ENCODE measurements around the gene ANXA3.
"Not testable (repeated sequence)": the region's sequence is repeated elsewhere in the genome, so short reads cannot be mapped to it uniquely, and the experiment has no call there.

ANXA3 gene, protein sequence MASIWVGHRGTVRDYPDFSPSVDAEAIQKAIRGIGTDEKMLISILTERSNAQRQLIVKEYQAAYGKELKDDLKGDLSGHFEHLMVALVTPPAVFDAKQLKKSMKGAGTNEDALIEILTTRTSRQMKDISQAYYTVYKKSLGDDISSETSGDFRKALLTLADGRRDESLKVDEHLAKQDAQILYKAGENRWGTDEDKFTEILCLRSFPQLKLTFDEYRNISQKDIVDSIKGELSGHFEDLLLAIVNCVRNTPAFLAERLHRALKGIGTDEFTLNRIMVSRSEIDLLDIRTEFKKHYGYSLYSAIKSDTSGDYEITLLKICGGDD

DNA sequence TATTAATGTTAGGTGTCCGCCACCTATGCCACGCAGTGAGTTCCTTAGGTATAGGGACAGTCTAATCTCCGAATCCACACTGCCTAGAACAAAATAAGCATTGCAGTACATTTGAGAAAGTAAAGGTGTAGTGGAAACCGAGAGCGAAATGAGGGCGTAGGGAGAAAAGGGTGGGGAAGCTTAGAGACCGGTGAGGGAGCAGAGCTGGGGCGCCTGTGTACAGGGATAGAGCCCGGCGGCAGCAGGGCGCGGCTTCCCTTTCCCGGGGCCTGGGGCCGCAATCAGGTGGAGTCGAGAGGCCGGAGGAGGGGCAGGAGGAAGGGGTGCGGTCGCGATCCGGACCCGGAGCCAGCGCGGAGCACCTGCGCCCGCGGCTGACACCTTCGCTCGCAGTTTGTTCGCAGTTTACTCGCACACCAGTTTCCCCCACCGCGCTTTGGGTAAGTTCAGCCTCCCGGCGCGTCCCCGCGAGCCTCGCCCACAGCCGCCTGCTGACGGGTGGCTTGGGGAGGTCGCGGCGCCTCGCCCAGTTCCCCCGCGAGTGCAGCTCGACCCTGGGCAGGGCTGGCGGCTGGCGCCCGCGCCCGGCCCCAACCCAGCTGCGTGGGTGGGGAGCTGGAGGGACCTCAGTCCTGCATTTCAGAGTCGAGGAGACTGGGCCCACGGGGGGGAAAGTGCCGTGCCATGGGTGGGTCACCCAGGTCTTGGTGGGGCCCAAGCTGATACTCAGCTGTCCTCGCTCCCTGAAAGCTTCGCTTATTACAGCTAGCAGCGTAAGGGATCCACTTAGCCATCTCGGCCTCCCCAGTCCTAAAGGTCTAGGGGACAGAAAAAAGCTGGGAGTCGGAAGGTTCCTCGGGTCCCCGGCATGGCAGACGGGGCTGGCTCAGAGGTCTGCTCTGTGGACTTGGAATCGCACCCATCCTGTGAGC is at the start of gene ANXA3:
Gene ANXA3 (plus strand): TSS at position 351 of the 932 bp plus-strand sequence. CDS start 2,704 bp downstream, outside the sequence.
- no peak for DNase-seq

DNA sequence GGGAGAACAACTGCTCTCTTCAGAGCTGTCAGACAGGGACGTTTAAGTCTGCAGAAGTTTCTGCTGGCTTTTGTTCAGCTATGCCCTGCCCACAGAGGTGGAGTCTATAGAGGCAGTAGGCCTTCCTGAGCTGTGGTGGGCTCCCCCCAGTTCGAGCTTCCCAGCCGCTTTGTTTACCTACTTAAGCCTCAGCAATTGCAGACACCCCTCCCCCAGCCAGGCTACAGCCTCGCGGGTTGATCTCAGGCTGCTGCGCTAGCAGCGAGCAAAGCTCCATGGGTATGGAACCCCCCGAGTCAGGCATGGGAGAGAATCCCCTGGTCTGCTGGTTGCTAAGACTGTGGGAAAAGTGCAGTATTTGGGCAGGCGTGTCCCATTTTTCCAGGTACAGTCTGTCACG is 45.3 kb upstream of the ANXA3 start:
- not testable (repeated sequence) for DNase-seq

DNA sequence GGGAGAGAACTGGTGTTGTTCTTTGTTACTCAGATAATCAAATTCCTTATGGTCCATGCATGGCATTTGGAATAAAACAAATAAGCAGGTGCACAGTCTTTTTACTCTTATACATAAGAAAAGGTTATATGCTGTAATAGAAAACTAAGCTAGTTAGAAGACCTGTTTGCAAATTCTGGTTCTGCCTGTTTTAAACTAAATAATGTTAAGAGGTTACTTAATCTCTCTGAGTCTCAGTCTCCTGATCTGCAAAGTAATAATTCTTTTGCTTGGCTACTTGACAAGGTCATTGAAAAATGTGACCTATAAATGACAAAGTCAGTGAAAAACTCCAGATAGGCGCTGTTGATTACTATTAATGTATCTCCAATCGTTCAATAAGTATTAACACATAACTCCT is 42.5 kb upstream of the ANXA3 start:
- DNase-seq = no peak

DNA sequence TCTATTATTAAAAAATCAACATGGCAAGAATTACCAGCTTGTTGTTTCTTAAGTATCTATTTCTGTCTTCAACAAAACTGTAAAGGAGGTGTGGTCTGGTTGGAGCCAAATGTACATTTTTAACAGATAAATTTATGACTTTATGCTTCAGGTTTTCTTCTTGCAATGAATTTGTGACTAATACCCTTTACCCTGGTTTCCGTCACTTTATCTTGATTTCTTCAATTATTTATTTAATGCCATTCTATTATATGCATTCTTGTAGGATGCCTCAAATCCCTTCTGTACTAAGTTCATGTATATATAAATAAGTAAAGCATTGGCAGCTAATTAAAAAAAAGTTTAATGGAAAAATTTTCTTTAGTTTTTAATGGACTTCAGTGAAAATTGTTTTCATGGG is 41.5 kb upstream of the ANXA3 start:
- no peak for DNase-seq

DNA sequence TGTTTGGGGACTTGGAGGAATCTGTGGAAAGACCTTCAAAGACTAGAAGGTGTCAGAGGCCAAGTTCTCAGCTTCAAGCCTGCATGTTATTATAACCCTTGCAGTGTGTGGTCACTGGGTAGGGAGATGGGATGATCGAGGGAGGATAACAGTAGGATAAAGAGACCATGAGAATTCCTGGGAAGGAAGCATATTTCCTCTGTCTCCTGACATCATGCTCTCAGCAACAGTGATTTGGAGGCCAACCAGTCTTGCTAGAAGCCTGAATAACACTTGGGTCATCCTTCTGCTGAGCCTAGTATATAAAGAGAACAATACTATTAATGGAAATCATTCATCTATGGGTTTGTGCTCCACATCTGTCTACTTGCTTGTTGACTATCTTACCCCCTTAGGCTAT is 40.9 kb upstream of the ANXA3 start:
- no peak for DNase-seq

DNA sequence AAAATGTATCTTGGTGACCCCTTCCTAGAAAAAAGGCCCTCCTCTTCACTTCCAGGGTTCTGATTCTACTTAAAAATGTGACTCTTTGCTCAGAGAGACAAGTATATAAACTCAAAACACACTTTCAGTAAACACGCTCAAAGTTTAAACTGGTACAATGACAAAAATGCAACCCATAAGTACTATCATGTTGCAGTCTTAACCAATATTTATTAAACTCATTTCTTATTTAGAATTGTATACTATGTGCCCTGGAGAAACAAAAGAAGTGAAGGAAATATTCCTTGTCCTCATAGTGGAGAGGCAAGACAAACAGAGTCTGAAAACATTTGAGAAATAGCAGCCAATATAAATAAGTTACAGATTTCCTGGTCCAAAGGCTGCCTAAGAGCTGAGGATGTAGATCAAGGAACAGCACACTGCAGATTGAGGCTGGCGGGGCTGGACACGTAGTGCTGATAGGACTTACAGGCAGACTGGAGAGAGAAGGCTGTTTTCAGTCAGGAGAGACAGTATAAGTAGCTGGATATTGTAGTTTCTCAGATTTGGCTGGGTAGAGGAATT is 39.1 kb upstream of the ANXA3 start:
- no peak for DNase-seq

DNA sequence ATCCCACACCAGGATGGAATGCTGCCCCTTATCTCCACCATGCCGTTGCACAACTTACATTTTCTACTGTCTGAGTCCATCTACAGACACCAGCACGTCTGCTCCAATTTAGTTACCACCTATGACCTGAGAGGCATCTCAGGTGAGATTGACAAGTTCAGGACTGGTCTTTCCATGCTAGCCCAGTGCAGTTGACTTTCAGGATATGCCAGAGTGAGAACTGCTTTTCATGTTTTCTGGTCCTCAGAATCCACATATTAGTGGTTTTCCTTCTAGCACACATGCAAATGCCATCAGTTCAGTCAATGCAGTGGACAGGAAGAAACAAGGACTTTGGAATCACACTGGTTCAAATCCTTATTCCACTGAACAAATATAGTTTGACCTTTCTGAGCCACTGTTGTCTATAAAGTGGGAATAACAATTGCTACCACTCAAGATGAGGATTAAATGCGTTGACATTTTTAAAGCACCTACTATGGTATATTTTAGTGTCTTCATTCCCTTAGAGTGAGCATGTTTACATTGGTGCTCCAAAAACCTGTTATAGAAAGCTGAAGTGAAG is 38.1 kb upstream of the ANXA3 start:
- no peak for DNase-seq

DNA sequence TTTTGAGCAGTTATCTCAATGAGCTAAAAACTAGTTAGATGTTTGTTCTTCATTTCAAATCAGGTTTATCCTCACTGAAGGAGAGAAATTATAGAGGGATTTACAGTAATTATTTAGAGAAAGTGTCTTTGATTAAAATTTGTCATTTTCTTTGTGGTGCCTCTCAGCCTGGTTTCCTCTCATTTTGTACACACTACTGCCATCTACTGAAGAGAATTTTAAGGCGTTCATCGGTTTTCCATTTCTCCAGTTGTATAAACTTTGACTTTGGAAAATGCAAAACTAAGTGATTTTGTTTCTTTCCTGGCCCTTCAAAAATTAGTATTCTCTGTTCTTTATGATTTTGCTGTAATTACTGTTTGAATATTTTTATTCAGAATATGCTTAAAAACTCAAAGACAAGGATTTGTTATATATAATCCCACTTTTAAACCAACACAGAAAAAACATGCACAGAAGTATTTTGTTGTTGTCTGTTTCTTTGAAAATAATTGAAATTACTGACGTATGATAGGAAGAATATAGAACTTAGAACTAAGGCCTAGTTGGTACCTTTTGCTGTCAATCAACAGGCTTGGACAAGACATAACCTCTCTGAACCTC is 34.4 kb upstream of the ANXA3 start:
- peak; percentile 56 for DNase-seq

DNA sequence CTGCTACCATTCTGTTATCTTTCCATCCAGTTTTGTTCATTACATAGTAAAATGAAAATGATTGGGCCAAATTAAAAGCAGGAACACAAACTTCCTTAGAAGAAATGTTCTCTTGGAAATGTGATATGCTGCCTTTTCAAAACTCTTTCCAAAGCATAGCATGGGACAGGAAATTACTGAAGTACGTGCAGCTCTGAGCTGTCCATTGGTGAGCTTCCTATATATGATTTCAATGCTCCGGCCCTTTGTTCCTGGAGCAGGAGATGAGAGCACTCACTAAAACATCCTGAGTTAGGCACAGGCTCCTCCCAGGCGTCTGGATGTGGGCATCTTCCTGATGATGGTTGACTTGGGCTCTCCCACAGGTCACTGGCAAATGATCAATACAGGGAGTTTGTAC is 33.0 kb upstream of the ANXA3 start:
- DNase-seq = no peak

DNA sequence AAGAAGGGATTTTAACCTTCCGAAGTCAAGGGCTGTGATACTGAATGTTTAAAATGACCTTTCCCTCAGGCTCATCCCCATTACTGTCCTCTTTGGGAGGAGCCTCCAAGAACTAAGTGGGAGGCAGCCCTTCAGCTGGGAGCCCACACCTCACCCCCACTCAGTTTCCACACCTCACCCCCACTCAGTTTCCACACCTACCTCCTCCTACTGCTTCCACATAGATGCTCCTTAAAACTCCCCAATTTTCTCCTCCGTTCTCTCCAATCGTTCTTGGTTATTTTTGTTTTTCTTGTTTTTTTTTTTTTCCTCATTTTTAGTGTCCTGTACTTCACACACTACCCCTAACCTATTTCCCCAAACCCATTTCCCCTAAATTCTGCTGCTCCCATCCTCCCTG is 31.6 kb upstream of the ANXA3 start:
- no peak for DNase-seq

DNA sequence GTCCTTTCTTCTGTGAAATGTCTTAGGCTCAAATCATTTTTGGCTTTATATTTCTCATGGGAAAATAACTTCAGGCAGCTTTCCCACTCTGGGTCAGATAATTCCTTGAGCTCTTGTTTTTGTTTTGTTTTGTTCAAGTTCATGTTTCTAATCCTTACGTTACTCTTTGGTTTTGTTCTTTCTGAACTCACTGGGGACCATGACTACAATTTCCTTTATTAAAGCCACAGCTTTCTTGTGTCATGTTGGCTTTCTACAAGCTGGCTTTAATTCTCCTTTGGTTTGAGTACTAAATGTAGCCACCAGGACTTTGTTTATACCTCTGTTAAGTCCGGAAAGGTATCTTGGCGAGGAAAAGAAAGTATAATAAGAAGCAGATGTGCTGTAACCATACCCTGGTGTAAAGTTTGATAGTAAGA is 30.8 kb upstream of the ANXA3 start:
- no peak for DNase-seq

DNA sequence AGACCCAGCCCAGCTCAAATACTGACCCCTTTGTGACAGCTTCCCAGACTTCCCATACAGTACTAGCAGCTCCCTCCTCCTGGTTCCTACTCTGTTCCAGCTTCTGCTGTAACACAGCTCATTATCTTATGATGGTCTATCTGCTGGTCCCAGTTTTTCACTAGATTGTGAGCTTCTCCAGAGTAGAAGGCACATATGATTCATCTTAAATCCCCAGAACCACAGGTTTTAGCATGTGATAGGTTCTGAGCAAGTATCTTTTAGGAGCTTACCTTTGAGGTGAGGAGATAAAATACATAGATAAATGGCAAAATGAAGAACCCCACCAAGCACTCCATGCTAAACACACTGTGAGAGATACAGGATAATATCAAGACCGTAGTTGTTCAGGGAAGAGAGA is 27.6 kb upstream of the ANXA3 start:
- no peak for DNase-seq

DNA sequence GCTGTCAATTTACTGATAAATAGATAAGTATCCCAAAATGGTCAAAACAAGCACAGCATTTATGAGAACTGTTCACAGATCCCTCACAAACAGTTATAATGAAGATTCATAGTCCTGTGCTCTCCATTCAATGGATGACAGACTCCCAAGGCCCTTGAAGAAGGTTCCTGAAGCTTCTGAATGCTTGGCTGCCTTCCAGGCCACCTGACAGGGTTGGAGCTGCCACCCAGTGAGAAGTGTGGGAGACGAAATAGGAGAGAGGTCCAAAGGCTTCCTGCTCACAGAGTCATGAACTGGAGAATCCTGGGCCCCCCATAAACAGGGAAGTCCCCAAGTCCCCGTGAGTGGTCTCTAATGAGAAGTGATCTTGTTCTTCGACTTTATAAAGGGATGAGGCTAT is 26.0 kb upstream of the ANXA3 start:
- no peak for DNase-seq

DNA sequence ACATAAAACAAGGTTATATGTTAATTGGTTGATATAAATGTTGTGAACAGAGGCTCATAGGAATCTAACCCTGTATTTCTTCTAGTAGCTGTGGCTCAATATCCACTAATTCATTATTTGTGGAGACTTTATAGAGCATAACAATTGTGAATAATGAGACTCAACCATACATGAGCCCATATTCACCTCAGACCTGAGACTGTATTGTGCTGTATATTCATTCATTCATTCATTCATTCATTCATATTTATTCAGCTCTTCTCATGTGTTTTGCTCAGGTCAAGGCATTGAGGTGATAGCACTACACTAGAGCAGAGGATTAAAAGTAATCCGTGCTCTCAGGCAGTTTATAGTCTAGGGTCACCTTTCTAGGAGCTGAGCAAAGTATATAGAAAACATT is 24.5 kb upstream of the ANXA3 start:
- no peak for DNase-seq

DNA sequence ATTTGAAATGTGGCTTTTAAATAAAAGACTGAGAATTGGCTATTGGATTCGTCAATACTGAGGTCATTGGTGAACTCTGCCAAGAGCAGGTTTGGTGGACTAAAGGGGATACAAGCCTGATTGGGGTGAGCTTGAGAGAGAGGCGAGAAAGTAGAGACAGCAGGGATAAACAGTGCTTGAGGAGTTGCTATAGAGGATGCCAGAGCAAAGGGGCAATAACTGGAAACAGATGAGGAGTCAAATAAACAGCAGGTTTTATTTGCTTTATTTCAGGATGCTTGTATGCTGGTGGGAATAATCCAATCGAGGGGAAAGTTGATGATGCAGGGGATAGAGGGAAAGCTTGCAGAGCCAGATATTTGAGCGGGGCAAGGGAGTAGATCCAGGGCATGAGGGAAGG is 24.0 kb upstream of the ANXA3 start:
- DNase-seq = no peak

DNA sequence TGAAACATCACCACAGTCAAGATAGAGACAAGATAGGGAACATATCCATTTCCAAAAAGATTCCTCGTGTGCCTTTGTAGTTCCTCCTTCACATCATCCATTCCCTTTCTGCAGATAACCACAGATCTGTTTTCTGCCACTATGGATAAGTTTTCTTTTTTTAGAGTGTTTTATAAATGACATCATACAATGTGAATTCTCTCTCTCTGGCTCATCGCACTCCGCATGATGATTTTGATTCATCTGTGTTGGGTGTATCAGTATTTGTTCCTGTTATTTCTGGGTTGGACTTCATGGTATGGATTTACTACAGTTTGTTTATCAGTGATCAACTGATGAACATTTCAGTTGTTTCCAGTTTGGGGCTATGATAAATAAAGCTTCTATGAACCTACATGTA is 23.2 kb upstream of the ANXA3 start:
- DNase-seq = no peak

DNA sequence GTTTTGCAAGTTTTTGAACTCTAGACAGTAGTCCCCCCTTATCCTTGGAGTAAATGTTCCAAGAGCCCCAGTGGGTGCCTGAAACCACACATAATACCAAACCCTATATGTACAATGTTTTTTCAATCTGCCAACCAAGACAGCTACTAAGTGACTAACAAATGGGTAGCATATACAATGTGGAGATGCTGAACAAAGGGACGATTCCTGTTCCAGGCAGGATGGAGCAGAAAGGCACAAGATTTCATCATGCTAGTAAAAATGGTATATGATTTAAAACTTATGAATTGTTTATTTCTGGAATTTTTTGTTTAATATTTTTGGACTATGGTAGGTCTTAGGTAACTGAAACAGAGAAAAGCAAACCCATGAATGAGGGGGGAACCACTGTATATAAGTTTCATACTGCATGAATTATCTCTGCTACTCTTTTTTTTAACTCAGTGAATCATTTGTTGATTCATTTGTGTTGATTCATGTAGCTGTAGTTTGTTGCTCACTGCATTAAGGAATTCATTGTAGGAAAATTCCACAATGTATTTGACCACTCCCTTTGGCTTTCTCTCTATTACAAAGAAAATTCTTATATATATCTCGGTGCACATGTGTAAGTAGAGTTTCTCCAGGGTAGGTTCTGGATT is 21.9 kb upstream of the ANXA3 start:
- no peak for DNase-seq

DNA sequence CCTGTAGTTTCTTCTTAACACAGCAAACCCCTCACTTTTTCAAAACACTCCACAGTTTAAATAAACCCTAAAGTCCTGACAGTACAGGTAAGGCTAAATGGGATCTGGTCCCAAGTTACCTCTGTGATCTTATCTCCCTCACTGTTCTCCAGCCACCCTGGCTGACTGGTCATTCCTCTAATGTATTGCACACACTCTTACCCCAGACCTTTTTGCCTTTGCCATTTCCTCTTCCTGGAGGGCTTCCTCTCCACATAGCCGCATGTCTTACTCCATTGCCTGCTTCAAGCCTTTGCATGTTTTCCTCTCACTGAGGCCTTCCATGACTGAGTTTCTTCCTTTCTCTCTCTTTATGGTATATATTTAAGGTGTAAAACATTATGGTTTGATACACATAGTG is 19.5 kb upstream of the ANXA3 start:
- DNase-seq = no peak

DNA sequence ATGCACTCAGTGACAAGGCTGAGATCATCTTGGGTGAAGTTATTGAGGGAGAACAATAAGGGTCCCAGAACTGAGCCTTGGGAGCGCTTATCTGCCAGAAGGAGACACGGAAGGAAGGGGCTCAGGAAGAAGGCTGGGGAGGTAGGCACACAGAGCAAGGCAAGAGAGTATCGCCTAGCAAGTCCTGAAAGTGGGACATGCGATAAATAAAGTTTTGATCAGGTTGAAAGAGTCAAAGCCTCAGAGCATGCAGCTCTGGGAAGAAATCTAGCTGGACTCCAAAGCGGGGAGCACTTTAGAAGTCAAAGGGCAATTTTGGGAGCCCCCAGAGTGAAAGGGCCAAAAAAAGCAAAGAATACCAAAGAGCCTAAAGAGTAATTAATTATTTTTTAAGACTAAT is 17.7 kb upstream of the ANXA3 start:
- no peak for DNase-seq

DNA sequence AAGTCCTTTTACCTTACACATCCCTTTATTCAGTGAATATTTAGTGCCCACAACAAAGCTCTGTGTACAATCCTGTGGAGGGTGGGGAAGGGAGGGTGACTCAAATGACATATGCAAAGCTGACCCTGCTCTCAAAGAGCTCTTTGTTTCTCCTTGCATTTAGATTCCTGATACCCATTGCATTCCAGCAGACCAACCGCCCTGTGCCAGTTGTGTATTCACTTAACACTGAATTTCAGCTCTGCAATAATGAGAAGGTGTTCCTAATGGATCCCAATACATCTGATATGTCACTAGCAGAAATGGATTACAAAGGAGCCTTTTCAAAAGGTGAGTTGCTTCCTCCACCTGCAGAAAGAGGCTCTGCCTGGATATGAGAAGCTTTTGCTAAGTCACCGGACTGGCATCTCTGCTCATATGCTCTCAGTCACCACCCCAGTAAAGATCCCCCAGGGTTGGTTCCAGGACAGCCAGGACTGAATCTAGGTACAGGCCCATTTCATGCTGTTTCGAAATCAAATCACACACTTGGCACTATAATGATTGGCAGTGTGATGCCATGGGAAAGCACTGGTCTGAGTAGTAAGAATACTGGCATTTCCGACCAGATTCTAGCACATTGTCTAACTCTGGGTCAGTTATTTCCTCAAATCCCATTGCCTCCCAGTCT is 17.1 kb upstream of the ANXA3 start:
- DNase-seq = no peak

DNA sequence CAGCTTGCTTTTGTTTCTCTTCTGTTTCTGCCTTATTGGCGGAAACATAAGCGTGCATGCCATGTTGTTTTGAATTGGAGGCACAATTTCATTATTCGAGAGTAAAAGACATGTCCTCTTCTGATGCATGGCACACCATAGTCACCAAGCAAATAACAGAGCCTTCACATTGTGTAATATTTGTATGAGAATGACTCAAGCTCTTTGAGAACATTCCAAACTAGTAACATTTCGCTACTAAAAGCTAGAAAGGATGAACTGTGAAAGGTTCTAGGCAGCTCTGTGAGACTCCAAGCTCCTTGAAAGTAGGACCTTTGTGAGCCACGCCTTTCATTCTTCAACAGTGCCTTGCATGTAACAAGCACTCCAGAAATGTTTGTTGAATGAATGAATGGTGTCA is 9.2 kb upstream of the ANXA3 start:
- no peak for DNase-seq

All from hematopoietic multipotent progenitor cell treated with erythropoietin and hydrocortisone succinate and interleukin-3 and kit ligand, for 8 days (in vitro differentiated cells).